WTC11 (cell line): ENCODE data around the gene ANO9. TPM values are rescaled to one million over a fixed set of nuclear protein-coding genes. Genes with fewer than 3 reads are reported as not detected.

Experiments used
- ATAC-seq: fragments of 200-7000 bp; cut with Tn5 transposase; 2 replicates; pipeline ENCODE4 v1.10.0; 2021; ENCODE audit warnings: mild to moderate bottlenecking, moderate library complexity
- CTCF ChIA-PET: fragments of 300-600 bp; sonication (Branson Sonifier 250); formaldehyde crosslinking; loops from one replicate; lab custom pipeline; 2021; ENCODE audit warnings: antibody characterized with exemption; lab: Charles Lee
- POLR2A ChIA-PET: fragments of 350-600 bp; sonication (Branson Sonifier 250); formaldehyde crosslinking; loops from one replicate; lab custom pipeline; 2021; ENCODE audit warnings: antibody characterized with exemption; lab: Charles Lee
- DNase-seq: peaks from one replicate; pipeline ENCODE4 v3.0.0; 2021; ENCODE audit warnings: low spot score
- H3K27ac Mint-ChIP-seq: 2 replicates; pipeline ENCODE4 v1.8.0; 2021; ENCODE audit warnings: mixed read lengths
- H3K27me3 Mint-ChIP-seq: 2 replicates; pipeline ENCODE4 v1.8.0; 2021; ENCODE audit warnings: low read depth, mild to moderate bottlenecking, moderate library complexity, mixed read lengths
- H3K36me3 Mint-ChIP-seq: 2 replicates; pipeline ENCODE4 v1.8.0; 2021; ENCODE audit warnings: mixed read lengths
- H3K4me1 Mint-ChIP-seq: 2 replicates; pipeline ENCODE4 v1.8.0; 2022; ENCODE audit warnings: mixed read lengths
- H3K4me3 Mint-ChIP-seq: 2 replicates; pipeline ENCODE4 v1.8.0; 2021; ENCODE audit warnings: mild to moderate bottlenecking, moderate library complexity, mixed read lengths
- H3K9me3 Mint-ChIP-seq: 2 replicates; pipeline ENCODE4 v1.8.0; 2021; ENCODE audit warnings: mixed read lengths
- CREM ChIP-seq: sonication (generic); formaldehyde crosslinking; IDR thresholded peaks from 2 replicates; pipeline ENCODE4 v1.8.1; 2022; ENCODE audit warnings: mild to moderate bottlenecking, missing genetic modification reagents, moderate library complexity
- E2F1 ChIP-seq: sonication (generic); formaldehyde crosslinking; IDR thresholded peaks from 2 replicates; pipeline ENCODE4 v1.8.0; 2022; ENCODE audit warnings: mild to moderate bottlenecking, missing genetic modification reagents
- FOXP1 ChIP-seq: sonication (generic); formaldehyde crosslinking; IDR thresholded peaks from 2 replicates; pipeline ENCODE4 v1.8.0; 2022; ENCODE audit warnings: missing genetic modification reagents, mild to moderate bottlenecking, moderate library complexity, borderline replicate concordance
- KAT7 ChIP-seq: sonication (generic); formaldehyde crosslinking; IDR thresholded peaks from 2 replicates; pipeline ENCODE4 v1.8.1; 2023; ENCODE audit warnings: missing genetic modification reagents, mild to moderate bottlenecking, borderline replicate concordance
- MXD4 ChIP-seq: fragments of 250-450 bp; sonication (Bioruptor Pico); IDR thresholded peaks from 2 replicates; pipeline ENCODE4 v1.8.0; 2021; ENCODE audit warnings: mild to moderate bottlenecking, moderate library complexity, borderline replicate concordance
- OVOL2 ChIP-seq: fragments of 250-450 bp; sonication (Bioruptor Pico); IDR thresholded peaks from 2 replicates; pipeline ENCODE4 v1.9.0; 2021; ENCODE audit warnings: mild to moderate bottlenecking, borderline replicate concordance
- SMAD4 ChIP-seq: sonication (generic); formaldehyde crosslinking; IDR thresholded peaks from 2 replicates; pipeline ENCODE4 v1.8.0; 2022; ENCODE audit warnings: mild to moderate bottlenecking, missing genetic modification reagents
- USF1 ChIP-seq: sonication (generic); formaldehyde crosslinking; IDR thresholded peaks from 2 replicates; pipeline ENCODE4 v1.8.0; 2022; ENCODE audit warnings: mild to moderate bottlenecking, missing genetic modification reagents
- ZNF121 ChIP-seq: sonication (generic); formaldehyde crosslinking; IDR thresholded peaks from 2 replicates; pipeline ENCODE4 v1.8.0; 2023; ENCODE audit warnings: missing genetic modification reagents
- ZNF138 ChIP-seq: sonication (generic); formaldehyde crosslinking; conservative IDR thresholded peaks from 2 replicates; pipeline ENCODE4 v1.8.1; 2022; ENCODE audit warnings: mild to moderate bottlenecking, moderate library complexity, missing genetic modification reagents
- ZNF317 ChIP-seq: sonication (generic); formaldehyde crosslinking; IDR thresholded peaks from 2 replicates; pipeline ENCODE4 v1.8.1; 2023; ENCODE audit warnings: low read depth, mild to moderate bottlenecking, moderate library complexity, missing genetic modification reagents, borderline replicate concordance
- ZNF416 ChIP-seq: fragments of 250-450 bp; sonication (Bioruptor Pico); IDR thresholded peaks from 2 replicates; pipeline ENCODE4 v1.9.0; 2021; ENCODE audit warnings: mild to moderate bottlenecking, inconsistent platforms
- total RNA-seq: library from RNA; stranded (reverse); gene quantifications from 3 replicates; pipeline ENCODE4 v1.2.3, GENCODE V29; 2021
- TF ChIP-seq, protein P1 (sequence below): sonication (generic); formaldehyde crosslinking; IDR thresholded peaks from 2 replicates; pipeline ENCODE4 v1.8.0; 2023; ENCODE audit warnings: mild to moderate bottlenecking, missing genetic modification reagents
- TF ChIP-seq, protein P2 (sequence below): sonication (generic); formaldehyde crosslinking; IDR thresholded peaks from 2 replicates; pipeline ENCODE4 v1.8.1; 2022; ENCODE audit warnings: low read depth, missing genetic modification reagents, borderline replicate concordance

The ANO9 gene
- total RNA-seq, 1 experiment from 2014 or later: 13.2 TPM

- ChIA-PET CTCF (interaction anchor here (1.0 to 2.3 kb wide), 5 partner anchors 21 to 119 kb away, joined by 3 to 12 read pairs (median 5); no protein-coding TSS in a partner anchor), POLR2A (interaction anchor here (1.2 kb wide), 1 partner anchor 162 kb away, joined by 6 read pairs; the partner anchor contains the start of genes BET1L and RIC8A)
- peak within 1 kb of the TSS; percentile 87 for H3K27ac Mint-ChIP-seq
- H3K4me1 Mint-ChIP-seq: peaks cover 24% of the 10 kb centered on the region
- no peak for TF ChIP-seq ZNF121
- TF ChIP-seq, protein P1, sequence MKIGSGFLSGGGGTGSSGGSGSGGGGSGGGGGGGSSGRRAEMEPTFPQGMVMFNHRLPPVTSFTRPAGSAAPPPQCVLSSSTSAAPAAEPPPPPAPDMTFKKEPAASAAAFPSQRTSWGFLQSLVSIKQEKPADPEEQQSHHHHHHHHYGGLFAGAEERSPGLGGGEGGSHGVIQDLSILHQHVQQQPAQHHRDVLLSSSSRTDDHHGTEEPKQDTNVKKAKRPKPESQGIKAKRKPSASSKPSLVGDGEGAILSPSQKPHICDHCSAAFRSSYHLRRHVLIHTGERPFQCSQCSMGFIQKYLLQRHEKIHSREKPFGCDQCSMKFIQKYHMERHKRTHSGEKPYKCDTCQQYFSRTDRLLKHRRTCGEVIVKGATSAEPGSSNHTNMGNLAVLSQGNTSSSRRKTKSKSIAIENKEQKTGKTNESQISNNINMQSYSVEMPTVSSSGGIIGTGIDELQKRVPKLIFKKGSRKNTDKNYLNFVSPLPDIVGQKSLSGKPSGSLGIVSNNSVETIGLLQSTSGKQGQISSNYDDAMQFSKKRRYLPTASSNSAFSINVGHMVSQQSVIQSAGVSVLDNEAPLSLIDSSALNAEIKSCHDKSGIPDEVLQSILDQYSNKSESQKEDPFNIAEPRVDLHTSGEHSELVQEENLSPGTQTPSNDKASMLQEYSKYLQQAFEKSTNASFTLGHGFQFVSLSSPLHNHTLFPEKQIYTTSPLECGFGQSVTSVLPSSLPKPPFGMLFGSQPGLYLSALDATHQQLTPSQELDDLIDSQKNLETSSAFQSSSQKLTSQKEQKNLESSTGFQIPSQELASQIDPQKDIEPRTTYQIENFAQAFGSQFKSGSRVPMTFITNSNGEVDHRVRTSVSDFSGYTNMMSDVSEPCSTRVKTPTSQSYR (CRISPR knock-in tag): no peak
- TF ChIP-seq ZNF138 (CRISPR knock-in tag): no peak
- TF ChIP-seq KAT7 (CRISPR knock-in tag): no peak
- TF ChIP-seq ZNF416: no peak
- no peak for TF ChIP-seq OVOL2 (CRISPR knock-in tag)
- TF ChIP-seq USF1 (CRISPR knock-in tag): no peak
- TF ChIP-seq SMAD4 (CRISPR knock-in tag): no peak
- TF ChIP-seq, all 79 proteins: peak for 0
- DNase-seq (peak; percentile 40), ATAC-seq (peak; percentile 3; the same call in 1 of the 2 replicates)
- Mint-ChIP-seq H3K27me3 (peaks cover 8% of the 10 kb centered on the region), H3K36me3 (peaks cover 19% of the 10 kb centered on the region), H3K9me3 (0 out of 2 replicates have a peak, but pooled peaks cover 7% of the 10 kb centered on the region), H3K4me3 (peak within 1 kb of the TSS; percentile 88)
Measured at GRCh38 chr11:369336-370018, 72.3 kb downstream of the ANO9 start, which contains the start of gene B4GALNT4. Gene B4GALNT4, plus strand, starts transcription at chr11:369499. Its CDS starts 305 bp downstream, at chr11:369804.

GRCh38 chr11:368414-369335, 73.1 kb downstream of the ANO9 start:
- H3K36me3 Mint-ChIP-seq: peaks cover 12% of the 10 kb centered on the region
- H3K27ac Mint-ChIP-seq: peak overlapping the region; percentile 41; the same call in 1 of the 2 replicates
- CTCF ChIA-PET: interaction anchor here (0.6 to 8.1 kb wide), 8 partner anchors 21 to 116 kb away, joined by 3 to 96 read pairs (median 5); partner anchors contain the start of genes IFITM2 and PTDSS2
- H3K4me3 Mint-ChIP-seq: peak overlapping the region; percentile 88
- DNase-seq (peak; percentile 43), ATAC-seq (peak; percentile 6; the same call in 1 of the 2 replicates)
- H3K9me3 Mint-ChIP-seq: 0 out of 2 replicates have a peak, but pooled peaks cover under 1% of the 10 kb centered on the region
- POLR2A ChIA-PET: interaction anchor here (1.2 kb wide), 1 partner anchor 161 kb away, joined by 6 read pairs; the partner anchor contains the start of genes BET1L and RIC8A
- H3K4me1 Mint-ChIP-seq: peaks cover 24% of the 10 kb centered on the region
- peaks cover 8% of the 10 kb centered on the region for H3K27me3 Mint-ChIP-seq
- no peak for TF ChIP-seq CREM (CRISPR knock-in tag)
- no peak for TF ChIP-seq E2F1 (CRISPR knock-in tag)
- TF ChIP-seq ZNF317 (CRISPR knock-in tag): no peak
- TF ChIP-seq ZNF416: no peak
- peak; percentile 35; the same call in 1 of the 2 replicates for TF ChIP-seq FOXP1 (CRISPR knock-in tag)

GRCh38 chr11:367956-368413, 73.8 kb downstream of the ANO9 start:
- H3K9me3 Mint-ChIP-seq: no peaks in the 10 kb centered on the region
- CTCF ChIA-PET: interaction anchor here (1.0 to 8.1 kb wide), 6 partner anchors 22 to 116 kb away, joined by 4 to 96 read pairs (median 6); partner anchors contain the start of genes IFITM2 and PTDSS2
- ATAC-seq: no peak
- no peak for DNase-seq
- H3K27ac Mint-ChIP-seq: no peak overlapping the region; the same call in 1 of the 2 replicates
- peaks cover 24% of the 10 kb centered on the region for H3K4me1 Mint-ChIP-seq
- H3K27me3 Mint-ChIP-seq: peaks cover 8% of the 10 kb centered on the region
- H3K4me3 Mint-ChIP-seq: peak overlapping the region; percentile 88
- POLR2A ChIA-PET: interaction anchor here (0.6 to 1.2 kb wide), 2 partner anchors 49 to 161 kb away, joined by 3 to 6 read pairs; partner anchors contain the start of genes BET1L and RIC8A
- H3K36me3 Mint-ChIP-seq: peaks cover 9% of the 10 kb centered on the region
- TF ChIP-seq, protein P1 (CRISPR knock-in tag): no peak
- no peak for TF ChIP-seq MXD4 (CRISPR knock-in tag)
- TF ChIP-seq, protein P2, sequence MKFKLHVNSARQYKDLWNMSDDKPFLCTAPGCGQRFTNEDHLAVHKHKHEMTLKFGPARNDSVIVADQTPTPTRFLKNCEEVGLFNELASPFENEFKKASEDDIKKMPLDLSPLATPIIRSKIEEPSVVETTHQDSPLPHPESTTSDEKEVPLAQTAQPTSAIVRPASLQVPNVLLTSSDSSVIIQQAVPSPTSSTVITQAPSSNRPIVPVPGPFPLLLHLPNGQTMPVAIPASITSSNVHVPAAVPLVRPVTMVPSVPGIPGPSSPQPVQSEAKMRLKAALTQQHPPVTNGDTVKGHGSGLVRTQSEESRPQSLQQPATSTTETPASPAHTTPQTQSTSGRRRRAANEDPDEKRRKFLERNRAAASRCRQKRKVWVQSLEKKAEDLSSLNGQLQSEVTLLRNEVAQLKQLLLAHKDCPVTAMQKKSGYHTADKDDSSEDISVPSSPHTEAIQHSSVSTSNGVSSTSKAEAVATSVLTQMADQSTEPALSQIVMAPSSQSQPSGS: no peak
